Gastroesophageal sphincter (tissue), 3 donors: Measurements from ENCODE around the gene PNMT.

Experiments
- CTCF ChIP-seq, 4 experiments: fragments of 200-600 bp in 2 of 4; fragments of 450-650 bp in 2 of 4; sonication (generic) in 1 of 4; IDR thresholded peaks; one replicate each; pipeline ENCODE4 v1.5.1; 2017 to 2019; ENCODE audit warnings: antibody characterized with exemption in 4 of 4, mild to moderate bottlenecking in 2 of 4, moderate library complexity in 2 of 4
- POLR2AphosphoS5 ChIP-seq: sonication (generic); formaldehyde crosslinking; IDR thresholded peaks from one replicate; pipeline ENCODE4 v1.6.1; 2017; ENCODE audit warnings: antibody characterized with exemption

GRCh38 chr17:39658346-39658745 is 9.9 kb upstream of the PNMT start:
- TF ChIP-seq CTCF (IDR thresholded peaks at IDR 0.05) (no peak), POLR2AphosphoS5 (no peak)
